CD4-positive, alpha-beta T cell treated with Interleukin-2 at 100 ng/mL for 4 hours (primary cell): ENCODE data around the gene METTL22.
"Not testable (repeated sequence)": the region's sequence is repeated elsewhere in the genome, so short reads cannot be mapped to it uniquely, and the experiment has no call there.

ENCODE experiments used
- DNase-seq: peaks from one replicate; pipeline ENCODE4 v3.0.0-alpha.2; 2020; ENCODE audit warnings: low spot score

METTL22 gene

GRCh38 chr16:8632675-8633182 is 11.2 kb downstream of the METTL22 start:
- peak; percentile 1 for DNase-seq

GRCh38 chr16:8634991-8635736 is 13.7 kb downstream of the METTL22 start:
- no peak for DNase-seq

GRCh38 chr16:8639694-8640093 is 18.2 kb downstream of the METTL22 start:
- no peak for DNase-seq

GRCh38 chr16:8641671-8642070 is 20.2 kb downstream of the METTL22 start:
- DNase-seq: no peak

GRCh38 chr16:8642146-8642545 is 20.6 kb downstream of the METTL22 start:
- DNase-seq: no peak

- DNase-seq: peak; percentile 12
Measured at GRCh38 chr16:8644211-8645140, 23.0 kb downstream of the METTL22 start.

GRCh38 chr16:8645141-8645521 is 23.6 kb downstream of the METTL22 start:
- DNase-seq: no peak

GRCh38 chr16:8645831-8646230 is 24.3 kb downstream of the METTL22 start:
- DNase-seq: no peak

GRCh38 chr16:8646326-8647053 is 25.0 kb downstream of the METTL22 start:
- no peak for DNase-seq

GRCh38 chr16:8647721-8648318 is 26.3 kb downstream of the METTL22 start:
- no peak for DNase-seq

GRCh38 chr16:8648877-8649276 is 27.4 kb downstream of the METTL22 start:
- DNase-seq: no peak

GRCh38 chr16:8649829-8650554 is 28.5 kb downstream of the METTL22 start:
- no peak for DNase-seq

GRCh38 chr16:8651958-8652357 is 30.5 kb downstream of the METTL22 start:
- not testable (repeated sequence) for DNase-seq

GRCh38 chr16:8655184-8655717 is 33.8 kb downstream of the METTL22 start:
- peak; percentile 10 for DNase-seq

GRCh38 chr16:8656376-8656775 is 34.9 kb downstream of the METTL22 start:
- DNase-seq: no peak

- DNase-seq: peak; percentile 61
Measured at GRCh38 chr16:8660841-8661301, 39.4 kb downstream of the METTL22 start.

GRCh38 chr16:8661703-8662102 is 40.2 kb downstream of the METTL22 start:
- DNase-seq: no peak

GRCh38 chr16:8663192-8664089 is 41.9 kb downstream of the METTL22 start:
- no peak for DNase-seq

GRCh38 chr16:8665529-8665928 is 44.0 kb downstream of the METTL22 start:
- DNase-seq: no peak

GRCh38 chr16:8667492-8667891 is 46.0 kb downstream of the METTL22 start:
- DNase-seq: no peak
